ENCODE measurements around the gene ICE1.
"Not testable (repeated sequence)": the region's sequence is repeated elsewhere in the genome, so short reads cannot be mapped to it uniquely, and the experiment has no call there.

Gene ICE1

DNA sequence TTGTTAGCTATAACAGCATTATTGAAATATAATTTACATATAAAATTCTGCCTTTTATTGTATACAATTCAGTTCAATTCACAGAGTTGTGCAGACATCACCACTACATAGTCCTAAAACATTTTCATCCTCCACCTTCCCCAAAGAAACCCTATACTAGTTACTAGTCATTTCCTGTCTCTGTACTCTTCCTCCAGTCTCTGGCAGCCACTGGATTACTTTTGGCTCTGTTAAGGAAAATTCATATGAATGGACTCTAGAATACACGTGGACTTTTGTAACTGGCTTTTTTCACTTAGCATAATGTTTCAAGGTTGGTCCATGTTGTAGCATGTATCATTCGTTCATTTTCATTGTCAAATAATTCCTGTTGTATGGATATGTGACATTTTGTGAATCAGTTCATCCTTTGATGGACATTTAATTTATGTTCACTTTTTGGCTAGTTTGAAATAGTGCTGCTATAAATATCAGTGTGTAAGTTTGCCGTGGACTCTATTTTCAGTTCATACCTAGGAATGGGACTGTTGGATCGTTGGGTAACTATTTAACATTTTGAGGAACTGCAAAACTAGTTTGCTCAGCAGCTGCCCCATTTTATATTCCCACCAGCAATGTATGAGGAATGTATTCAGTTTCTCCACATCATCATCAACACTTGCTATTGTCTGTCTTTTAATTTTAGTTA lies 9.7 kb downstream of the ICE1 start:
- DNase-seq (ENCODE audit: insufficient read length, low spot score) (no peak), FAIRE-seq (peak; percentile 85)

DNA sequence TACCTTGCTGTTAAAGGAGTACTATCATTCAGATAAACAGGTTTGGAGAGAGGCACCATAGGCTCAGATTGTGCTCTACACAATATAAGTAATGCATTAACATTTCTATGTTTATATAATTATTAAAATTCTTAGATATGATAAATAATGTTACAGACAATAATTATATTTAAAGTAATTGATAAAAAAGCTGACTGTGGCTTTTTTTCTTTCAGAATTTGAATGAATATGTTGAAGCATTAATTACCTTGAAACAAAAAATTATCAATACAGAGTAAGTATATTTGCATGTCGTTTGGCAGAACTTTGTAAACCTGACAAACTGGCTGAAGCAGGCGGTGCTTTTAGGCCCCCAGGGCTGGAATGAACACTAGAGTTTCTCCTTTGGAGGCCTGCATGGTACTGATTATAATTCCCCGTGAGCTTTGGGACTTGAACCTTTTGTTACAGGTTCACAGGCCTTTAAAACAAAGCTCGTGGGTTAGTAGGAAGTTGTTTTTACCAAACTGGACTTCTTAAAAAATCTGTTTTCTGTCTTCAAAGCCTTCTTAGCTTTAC lies 13.8 kb downstream of the ICE1 start:
- FAIRE-seq (no peak), DNase-seq (ENCODE audit: insufficient read length, low spot score) (no peak)

GRCh38 chr5:5437227-5438172 lies 15.0 kb downstream of the ICE1 start:
- DNase-seq (ENCODE audit: insufficient read length, low spot score) (no peak), FAIRE-seq (peak; percentile 51)

GRCh38 chr5:5451863-5452262 lies 29.4 kb downstream of the ICE1 start:
- FAIRE-seq (no peak), DNase-seq (ENCODE audit: insufficient read length, low spot score) (no peak)

- no peak for DNase-seq (ENCODE audit: insufficient read length, low spot score)
- FAIRE-seq = no peak
Measured at GRCh38 chr5:5453131-5453530, 30.7 kb downstream of the ICE1 start.

DNA sequence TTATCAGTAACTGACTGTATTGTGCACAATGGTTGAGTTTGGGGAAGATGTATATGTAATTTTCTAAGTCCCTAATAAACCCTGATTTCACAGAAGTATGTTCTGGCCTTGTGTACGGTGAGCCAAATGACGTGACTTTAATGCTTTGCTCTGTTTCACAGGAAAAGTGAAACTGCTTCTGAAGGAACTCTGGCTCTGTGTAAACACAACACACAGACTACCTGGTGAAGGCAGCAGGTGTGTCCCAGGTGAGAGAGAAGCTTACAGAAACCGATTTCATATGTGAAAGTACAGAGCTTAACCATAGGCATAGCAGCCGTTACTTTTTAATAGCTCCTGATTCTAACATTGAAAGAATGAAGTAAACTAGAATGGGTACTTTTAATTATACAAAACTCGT lies 31.9 kb downstream of the ICE1 start:
- FAIRE-seq (no peak), DNase-seq (ENCODE audit: insufficient read length, low spot score) (no peak)

DNA sequence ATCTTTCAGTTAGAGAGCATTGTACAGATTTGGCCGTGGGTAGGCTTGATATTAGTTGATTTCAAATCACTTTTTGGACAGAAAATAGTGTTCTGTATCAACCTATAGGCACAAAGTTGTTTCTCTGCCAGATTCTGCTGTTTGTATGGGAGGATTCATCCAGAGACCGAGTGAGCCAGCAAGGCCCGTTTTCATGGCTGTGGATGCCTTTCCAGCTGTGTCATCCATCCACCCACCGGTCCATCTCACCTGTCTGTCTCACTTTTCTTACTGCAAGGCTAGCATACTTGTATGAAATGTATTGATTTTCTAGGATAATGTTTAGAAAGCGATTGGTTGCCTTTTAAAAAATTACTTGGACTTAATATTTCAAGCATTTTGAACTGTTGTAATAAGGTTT lies 34.4 kb downstream of the ICE1 start:
- DNase-seq (ENCODE audit: insufficient read length, low spot score) = no peak
- FAIRE-seq = no peak

DNA sequence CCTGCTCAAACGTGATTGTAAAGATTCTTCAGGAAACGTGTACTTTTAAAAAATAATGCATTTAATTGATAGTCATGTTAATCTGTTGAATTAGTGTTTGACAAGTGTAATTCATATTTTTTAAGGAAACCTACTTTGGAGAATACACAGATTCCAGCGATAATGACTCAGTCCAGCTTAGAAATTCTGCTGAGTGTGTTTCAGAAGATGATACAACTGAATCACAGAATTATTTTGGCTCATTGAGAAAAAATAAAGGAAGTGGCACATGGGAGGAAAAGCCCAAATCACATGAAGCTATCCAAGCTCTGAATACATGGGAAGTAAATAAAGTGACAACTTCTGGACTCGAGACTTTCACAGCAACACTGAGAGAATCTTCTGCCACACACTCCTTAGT lies 37.8 kb downstream of the ICE1 start:
- FAIRE-seq (no peak), DNase-seq (ENCODE audit: insufficient read length, low spot score) (no peak)

- FAIRE-seq (no peak), DNase-seq (ENCODE audit: insufficient read length, low spot score) (no peak)
Measured at GRCh38 chr5:5461012-5461411, 38.5 kb downstream of the ICE1 start.

DNA sequence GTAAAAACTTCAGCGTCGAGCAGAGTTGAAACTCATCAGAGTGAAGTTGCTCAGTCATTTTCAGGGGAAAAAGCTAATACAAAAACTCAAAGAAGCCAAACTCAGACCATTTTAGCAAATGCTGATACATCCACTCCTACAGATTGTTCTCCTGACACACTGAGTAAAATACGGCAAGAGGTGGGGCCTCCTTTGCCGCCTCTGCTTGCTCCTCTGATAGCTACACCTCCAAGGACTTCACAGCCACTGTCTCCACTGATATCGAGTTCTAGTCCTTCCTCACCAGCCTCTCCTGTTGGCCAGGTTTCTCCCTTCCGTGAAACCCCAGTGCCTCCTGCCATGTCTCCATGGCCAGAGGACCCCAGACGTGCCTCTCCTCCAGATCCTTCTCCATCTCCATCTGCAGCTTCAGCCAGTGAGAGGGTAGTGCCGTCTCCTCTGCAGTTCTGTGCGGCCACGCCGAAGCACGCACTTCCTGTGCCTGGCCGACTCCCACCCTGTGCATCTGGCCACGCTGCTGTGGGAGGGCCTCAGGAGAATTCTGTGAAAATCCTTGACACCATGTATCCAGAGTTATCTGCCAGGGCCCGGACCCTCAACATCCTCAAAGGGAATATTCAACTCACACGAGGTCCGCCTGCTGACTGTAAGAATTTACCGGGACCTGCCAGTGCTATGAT lies 41.7 kb downstream of the ICE1 start:
- FAIRE-seq (peak; percentile 58), DNase-seq (ENCODE audit: insufficient read length, low spot score) (no peak)

DNA sequence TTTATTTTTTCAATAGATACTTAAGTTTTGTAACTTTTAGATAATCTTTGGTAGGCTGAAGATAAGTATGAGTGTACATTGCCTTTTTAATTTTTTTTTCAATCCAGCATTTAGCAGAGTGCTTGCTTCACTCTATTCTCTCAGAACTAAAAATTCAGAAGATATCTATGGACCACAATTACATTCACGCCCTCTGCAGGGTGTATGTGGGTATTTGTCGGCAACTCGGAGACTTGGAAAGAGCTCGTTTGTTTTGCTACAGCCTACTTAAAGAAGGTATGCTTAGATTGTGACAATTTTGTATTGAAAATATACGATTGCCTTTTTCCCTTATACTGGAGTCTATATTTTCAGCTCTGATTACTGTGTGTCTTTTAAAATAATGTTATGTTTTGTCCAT lies 43.8 kb downstream of the ICE1 start:
- DNase-seq (ENCODE audit: insufficient read length, low spot score) (no peak), FAIRE-seq (no peak)

DNA sequence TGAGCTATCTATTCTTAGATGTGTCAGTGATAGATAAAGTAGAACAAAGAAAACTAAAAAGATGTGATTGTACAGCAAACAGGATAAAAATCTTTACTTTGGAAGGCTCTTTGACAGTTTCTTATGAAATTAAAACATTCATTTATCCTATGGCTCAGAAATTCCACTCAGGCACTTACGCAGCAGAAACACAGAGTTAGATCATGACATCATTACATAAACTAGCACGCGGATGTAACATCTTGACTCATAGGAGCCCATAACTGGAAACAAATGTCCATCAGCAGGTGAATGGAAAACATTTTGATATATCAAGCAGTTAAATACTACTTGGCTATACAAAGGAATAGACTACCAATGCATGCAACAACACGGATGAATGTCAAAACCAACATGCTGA lies 45.3 kb downstream of the ICE1 start:
- no peak for DNase-seq (ENCODE audit: insufficient read length, low spot score)
- peak; percentile 33 for FAIRE-seq

DNA sequence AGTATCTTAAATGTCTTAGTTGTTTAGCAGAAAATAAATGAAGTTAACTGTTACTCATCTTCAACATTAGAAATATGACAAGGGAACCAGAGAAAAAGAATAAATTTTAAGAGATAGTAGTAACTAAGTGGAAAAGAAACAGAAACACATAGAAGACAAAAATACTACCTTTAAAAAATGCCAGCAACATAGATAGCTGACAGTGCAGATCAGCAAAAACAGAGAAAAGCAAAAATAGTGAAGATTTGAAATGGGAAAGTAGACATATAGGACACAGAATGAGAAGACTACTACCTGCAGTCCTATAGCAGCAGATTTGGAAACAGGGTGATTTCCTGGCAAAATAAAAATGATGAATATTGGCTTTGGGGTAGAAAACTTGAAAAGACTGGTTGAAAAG lies 48.5 kb downstream of the ICE1 start:
- no peak for FAIRE-seq
- DNase-seq (ENCODE audit: insufficient read length, low spot score) = no peak

GRCh38 chr5:5473226-5473625 lies 50.7 kb downstream of the ICE1 start:
- FAIRE-seq = no peak
- no peak for DNase-seq (ENCODE audit: insufficient read length, low spot score)

GRCh38 chr5:5474961-5475360 lies 52.5 kb downstream of the ICE1 start:
- DNase-seq (ENCODE audit: insufficient read length, low spot score) (no peak), FAIRE-seq (no peak)

DNA sequence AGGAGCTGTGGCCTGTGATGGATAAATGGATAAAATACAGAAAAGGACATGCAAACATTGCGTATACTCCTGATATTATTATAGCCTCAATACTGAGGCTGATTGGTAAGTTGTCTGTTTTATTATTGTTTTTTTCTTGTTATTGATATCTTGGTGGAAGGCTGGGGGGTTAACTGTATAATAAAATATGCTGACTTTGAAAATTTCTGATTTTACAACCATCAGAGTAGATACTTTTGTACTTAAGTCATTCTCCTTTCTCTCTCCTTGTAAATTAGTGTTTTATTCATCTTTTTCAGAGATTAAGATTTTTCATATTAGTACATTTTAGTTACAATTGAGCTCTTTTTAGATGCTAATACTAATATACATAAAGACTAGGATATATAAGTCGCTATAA lies 53.5 kb downstream of the ICE1 start:
- DNase-seq (ENCODE audit: insufficient read length, low spot score) = no peak
- FAIRE-seq = no peak

DNA sequence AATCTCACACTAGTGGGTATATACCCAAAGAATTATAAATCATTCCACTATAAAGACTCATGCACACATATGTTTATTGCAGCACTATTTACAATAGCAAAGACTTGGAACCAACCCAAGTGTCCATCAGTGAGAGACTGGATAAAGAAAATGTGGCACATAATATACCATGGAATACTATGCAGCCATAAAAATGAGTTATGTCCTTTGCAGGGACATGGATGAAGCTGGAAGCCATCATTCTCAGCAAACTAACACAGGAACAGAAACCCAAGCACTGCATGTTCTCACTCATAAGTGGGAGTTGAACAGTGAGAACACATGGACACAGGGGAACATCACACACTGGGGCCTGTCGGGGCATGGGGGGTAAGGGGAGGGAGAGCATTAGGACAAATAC lies 57.1 kb downstream of the ICE1 start:
- FAIRE-seq = peak; percentile 26
- DNase-seq (ENCODE audit: insufficient read length, low spot score) = not testable (repeated sequence)

DNA sequence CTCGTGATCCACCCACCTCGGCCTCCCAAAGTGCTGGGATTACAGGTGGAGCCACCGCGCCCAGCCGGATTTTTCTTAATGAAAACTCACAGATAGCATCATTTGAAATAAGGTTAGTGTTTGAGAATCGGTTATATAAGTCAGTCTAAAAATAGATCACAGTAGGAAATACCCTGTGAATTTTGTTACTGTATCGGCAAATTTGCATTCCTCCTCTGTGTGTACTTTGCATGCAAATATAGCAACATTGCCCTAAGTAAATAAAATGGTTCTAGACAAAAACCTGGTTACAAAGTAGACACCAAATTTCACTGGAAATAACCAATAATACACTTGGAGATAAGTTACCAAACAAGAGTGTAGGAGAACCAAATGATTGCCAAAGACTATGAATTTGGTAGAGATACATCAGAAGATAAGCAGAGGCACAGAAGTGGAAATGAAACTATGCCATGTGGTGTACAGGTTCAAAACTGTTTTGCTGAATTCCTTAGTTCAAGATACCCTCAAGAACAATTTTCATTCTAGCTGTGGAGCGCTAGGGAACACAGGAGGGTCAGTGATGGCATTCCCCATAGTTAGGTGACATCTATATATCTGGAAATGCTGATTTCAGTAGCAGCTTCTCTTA lies 58.1 kb downstream of the ICE1 start:
- FAIRE-seq (no peak), DNase-seq (ENCODE audit: insufficient read length, low spot score) (no peak)

DNA sequence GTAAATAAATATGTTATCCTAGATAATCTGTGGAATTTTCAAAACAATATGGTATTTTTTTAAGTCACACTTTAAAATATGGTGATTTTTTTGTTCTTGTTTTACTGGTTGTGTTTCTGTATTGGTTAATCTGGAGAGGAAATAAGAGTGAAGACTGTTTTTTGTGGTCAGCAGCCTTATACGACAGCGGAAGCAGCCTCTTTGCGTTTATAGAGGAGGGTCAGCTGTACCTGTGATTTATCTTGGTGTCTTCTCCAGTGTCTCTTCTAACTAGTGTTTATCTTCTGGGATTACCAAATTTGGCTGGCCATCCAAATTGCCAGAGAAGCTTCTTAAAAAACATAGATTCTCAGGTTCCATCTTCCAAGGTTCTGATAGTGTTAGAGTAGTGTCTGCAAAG lies 58.7 kb downstream of the ICE1 start:
- FAIRE-seq (no peak), DNase-seq (ENCODE audit: insufficient read length, low spot score) (no peak)

- FAIRE-seq (no peak), DNase-seq (ENCODE audit: insufficient read length, low spot score) (no peak)
Measured at GRCh38 chr5:5481633-5482032, 59.2 kb downstream of the ICE1 start.

DNA sequence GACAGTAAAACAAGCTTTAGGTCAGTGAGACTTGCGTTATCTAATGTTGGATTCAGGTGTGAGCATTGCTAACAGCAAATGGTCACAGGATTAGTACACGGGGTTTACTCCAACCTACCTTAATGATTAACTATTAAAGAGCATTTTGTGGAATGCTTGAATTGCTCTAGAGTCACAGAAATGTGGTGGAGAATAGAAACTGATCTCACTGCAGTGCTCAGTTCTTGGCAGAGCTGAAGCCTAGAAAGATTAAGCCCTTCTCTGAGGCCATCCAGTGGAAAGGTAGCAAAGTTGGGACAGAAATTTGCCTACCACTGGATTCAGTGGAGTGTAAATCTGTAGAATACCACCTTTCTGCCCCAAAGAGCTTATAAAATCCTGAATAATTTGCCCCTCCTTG lies 60.9 kb downstream of the ICE1 start:
- FAIRE-seq (no peak), DNase-seq (ENCODE audit: insufficient read length, low spot score) (no peak)
